Endometrial microvascular endothelial cells (primary cell): ENCODE results near the gene CCDC9. TPM values are rescaled to one million over a fixed set of nuclear protein-coding genes. Genes with fewer than 3 reads are reported as not detected.
"Not testable (repeated sequence)": the region's sequence is repeated elsewhere in the genome, so short reads cannot be mapped to it uniquely, and the experiment has no call there.

ENCODE experiments used
- in situ Hi-C: cut with HindIII; loops from 2 replicates; pipeline ENCODE4 v1.10.0; 2017; ENCODE audit warnings: low sequenced_read_pairs, low pct_unique_long_range_greater_than_20kb; ENCODE audit errors: inconsistent ontology term
- total RNA-seq: library from RNA; depleted of rRNA; stranded (reverse); fragments of >200 nt; gene quantifications from one replicate; pipeline ENCODE4 v1.2.3, GENCODE V29; 2015; ENCODE audit errors: inconsistent ontology term

The CCDC9 gene
- total RNA-seq, 1 donor from 2014 or later = 8.2 TPM

GRCh38 chr19:47231215-47232054, 24.9 kb upstream of the CCDC9 start:
- in situ Hi-C loops = no loop called here

- in situ Hi-C loops = no loop called here
These were observed 23.7 kb upstream of the CCDC9 start for GRCh38 chr19:47232422-47233211.

GRCh38 chr19:47236072-47236675, 20.2 kb upstream of the CCDC9 start:
- in situ Hi-C loops = no loop called here

- in situ Hi-C loops = no loop called here
These were observed 17.2 kb upstream of the CCDC9 start for GRCh38 chr19:47239152-47239551.

- in situ Hi-C loops = no loop called here
These were observed 16.6 kb upstream of the CCDC9 start for GRCh38 chr19:47239610-47240296.

- in situ Hi-C loops = no loop called here
These were observed 15.8 kb upstream of the CCDC9 start for GRCh38 chr19:47240556-47240955.

GRCh38 chr19:47240996-47241918, 15.1 kb upstream of the CCDC9 start:
- in situ Hi-C loops = no loop called here

- in situ Hi-C loops = no loop called here
These were observed 14.3 kb upstream of the CCDC9 start for GRCh38 chr19:47241919-47242577.

GRCh38 chr19:47243364-47243775, 13.0 kb upstream of the CCDC9 start:
- in situ Hi-C loops = no loop called here

GRCh38 chr19:47243776-47244547, 12.4 kb upstream of the CCDC9 start:
- in situ Hi-C loops = no loop called here

- in situ Hi-C loops = no loop called here
These were observed 8.9 kb upstream of the CCDC9 start for GRCh38 chr19:47247308-47247990.

- in situ Hi-C loops = not testable (repeated sequence)
These were observed 3.3 kb upstream of the CCDC9 start for GRCh38 chr19:47253016-47253415.

GRCh38 chr19:47253467-47253881, 2.9 kb upstream of the CCDC9 start:
- in situ Hi-C loops = no loop called here

- in situ Hi-C loops = no loop called here
These were observed 2.4 kb upstream of the CCDC9 start for GRCh38 chr19:47253970-47254369.

GRCh38 chr19:47256693-47257410, 527 bp downstream of the CCDC9 start:
- in situ Hi-C loops = no loop called here
